GM19455 (cell line): ENCODE results near the gene BCL6B.
A peak's percentile ranks its signal among the peaks of the same experiment; 100 is the strongest.
"Not testable (repeated sequence)": the region's sequence is repeated elsewhere in the genome, so short reads cannot be mapped to it uniquely, and the experiment has no call there.

Experiments
- ATAC-seq: cut with Tn5 transposase; IDR thresholded peaks from one replicate; pipeline ENCODE4 v1.9.1; 2021; ENCODE audit not compliant: unreplicated experiment

The BCL6B gene

DNA sequence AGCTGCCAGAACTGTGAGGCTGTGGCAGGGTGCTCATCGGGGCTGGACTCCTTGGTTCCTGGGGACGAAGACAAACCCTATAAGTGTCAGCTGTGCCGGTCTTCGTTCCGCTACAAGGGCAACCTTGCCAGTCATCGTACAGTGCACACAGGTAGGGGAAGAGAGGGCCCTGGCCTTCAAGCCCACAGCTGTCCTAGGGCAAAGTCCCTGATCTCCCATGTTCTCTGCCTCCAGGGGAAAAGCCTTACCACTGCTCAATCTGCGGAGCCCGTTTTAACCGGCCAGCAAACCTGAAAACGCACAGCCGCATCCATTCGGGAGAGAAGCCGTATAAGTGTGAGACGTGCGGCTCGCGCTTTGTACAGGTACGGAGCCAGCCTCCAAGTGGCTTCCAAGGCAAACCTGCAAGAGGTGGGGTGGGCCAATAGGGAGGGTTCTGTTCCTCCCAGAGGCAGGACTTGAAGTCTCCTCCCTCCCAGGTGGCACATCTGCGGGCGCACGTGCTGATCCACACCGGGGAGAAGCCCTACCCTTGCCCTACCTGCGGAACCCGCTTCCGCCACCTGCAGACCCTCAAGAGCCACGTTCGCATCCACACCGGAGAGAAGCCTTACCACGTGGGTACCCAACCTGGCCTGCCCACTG, 3.7 kb downstream of the BCL6B start:
- ATAC-seq: no peak

DNA sequence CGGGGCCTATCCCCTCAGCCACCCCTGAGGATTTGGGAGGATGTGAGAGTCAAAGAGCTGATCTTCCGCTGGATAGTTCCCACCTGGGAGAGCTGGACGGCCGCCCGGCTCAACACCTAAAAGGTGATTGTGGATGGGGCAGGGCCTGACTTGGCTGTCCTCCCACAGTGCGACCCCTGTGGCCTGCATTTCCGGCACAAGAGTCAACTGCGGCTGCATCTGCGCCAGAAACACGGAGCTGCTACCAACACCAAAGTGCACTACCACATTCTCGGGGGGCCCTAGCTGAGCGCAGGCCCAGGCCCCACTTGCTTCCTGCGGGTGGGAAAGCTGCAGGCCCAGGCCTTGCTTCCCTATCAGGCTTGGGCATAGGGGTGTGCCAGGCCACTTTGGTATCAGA, 4.5 kb downstream of the BCL6B start:
- no peak for ATAC-seq

DNA sequence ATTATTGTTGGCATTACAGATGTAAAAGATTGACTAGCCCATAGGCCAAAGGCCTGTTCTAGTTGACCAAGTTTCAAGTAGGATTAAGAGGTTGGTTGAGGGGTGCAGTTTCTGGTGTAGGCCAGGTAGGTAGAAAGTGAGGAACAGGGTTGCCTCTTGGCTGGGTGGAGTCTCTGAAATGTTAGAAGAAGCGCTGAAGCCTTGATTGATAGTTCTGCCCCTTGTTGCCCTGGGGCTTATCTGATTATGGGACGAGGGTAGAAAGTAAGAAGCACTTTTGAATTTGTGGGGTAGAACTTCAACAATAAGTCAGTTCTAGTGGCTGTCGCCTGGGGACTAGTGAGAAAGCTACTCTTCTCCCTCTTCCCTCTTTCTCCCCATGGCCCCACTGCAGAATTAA, 6.2 kb downstream of the BCL6B start:
- ATAC-seq: no peak

DNA sequence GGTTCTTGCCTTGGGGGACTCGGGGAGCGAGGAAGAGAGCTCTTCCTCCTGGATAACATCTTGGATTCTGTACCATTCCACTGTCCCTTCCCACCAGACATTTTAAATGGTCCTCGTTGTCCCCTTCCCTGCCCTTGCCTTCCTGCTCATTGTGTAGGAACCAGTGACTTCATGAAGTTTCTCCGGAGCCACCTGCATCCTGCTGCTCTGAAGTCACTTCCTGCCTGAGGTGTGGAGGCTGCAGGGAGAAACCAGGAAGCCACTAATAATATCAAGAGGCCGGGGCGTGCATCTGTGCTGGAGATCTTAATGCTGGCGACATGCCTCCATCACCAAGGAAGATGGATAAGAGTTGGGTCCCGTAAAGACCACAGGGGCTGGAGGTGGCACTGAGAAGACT, 6.8 kb downstream of the BCL6B start:
- no peak for ATAC-seq

DNA sequence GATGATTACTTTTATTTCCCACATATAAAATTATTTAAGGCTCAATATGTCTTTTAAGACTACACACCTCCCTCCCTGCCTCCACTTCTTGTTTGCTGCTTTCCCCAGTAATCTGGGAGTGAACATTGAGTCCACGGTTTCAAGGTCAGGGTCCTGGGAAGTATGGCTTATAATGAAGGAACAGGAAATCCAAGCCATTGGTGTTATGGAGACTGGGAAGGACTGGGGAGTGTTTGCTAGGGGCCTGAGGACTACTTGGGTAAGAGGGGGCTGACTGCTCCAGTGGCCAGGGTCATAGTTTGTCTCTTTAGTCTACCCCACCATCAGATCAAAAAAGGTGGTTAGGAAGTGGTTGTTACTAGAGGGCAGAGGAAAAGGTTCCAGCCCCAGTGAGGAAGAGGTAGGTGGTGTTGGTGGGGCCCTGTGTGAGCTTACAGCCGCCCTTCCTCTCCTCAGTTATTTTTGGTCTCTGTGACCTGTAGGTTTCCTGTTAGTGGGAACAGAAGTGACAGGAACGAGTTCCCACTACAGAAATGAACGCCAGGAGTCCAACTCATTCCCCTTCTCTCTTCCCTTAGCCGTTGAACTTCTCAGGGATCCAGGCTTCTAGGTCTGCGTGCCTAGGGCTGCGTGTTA, 12.2 kb downstream of the BCL6B start:
- no peak for ATAC-seq

DNA sequence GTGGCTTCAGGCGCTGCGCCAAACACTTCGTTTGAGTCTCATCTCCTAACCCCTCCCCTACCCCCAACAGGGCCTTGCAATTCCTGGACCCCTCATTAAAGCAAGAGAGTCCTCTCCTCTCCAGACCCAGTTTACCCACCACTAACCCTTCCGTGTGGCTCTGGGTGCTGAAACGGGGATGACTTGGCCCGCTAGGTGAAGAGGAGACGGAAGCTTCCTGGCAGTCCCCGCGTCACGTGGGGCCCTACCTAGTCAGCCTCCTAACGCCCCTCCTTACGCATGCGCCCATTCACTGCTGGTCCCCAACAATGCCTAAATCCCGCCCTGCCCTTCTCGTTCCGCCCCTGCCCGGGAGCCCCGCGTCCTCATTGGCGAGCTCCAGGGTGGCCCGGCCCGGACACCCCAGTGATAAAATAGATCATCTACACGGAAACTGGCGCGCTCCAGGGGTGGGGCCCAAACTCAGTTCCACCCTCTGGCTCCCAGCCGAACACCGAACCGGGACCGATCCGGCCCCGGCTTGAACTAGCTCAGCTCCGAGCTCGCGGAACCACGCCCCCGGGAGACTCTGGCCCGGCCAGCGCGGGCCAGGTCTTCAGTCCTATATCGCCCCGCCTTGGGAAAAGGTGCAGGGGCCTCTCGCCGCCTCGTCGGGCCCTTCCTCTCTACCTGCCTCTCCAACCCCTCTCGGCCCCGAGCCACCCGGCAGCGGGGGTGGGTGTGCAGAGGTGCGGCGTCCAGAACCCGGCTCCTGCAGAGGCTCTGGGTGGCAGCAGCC, 12.9 kb downstream of the BCL6B start, which contains the start of gene SLC16A13:
SLC16A13 (plus strand) TSS at position 425 of the 778 bp plus-strand sequence. CDS start 368 bp downstream, outside the sequence.
- peak; percentile 93 for ATAC-seq

DNA sequence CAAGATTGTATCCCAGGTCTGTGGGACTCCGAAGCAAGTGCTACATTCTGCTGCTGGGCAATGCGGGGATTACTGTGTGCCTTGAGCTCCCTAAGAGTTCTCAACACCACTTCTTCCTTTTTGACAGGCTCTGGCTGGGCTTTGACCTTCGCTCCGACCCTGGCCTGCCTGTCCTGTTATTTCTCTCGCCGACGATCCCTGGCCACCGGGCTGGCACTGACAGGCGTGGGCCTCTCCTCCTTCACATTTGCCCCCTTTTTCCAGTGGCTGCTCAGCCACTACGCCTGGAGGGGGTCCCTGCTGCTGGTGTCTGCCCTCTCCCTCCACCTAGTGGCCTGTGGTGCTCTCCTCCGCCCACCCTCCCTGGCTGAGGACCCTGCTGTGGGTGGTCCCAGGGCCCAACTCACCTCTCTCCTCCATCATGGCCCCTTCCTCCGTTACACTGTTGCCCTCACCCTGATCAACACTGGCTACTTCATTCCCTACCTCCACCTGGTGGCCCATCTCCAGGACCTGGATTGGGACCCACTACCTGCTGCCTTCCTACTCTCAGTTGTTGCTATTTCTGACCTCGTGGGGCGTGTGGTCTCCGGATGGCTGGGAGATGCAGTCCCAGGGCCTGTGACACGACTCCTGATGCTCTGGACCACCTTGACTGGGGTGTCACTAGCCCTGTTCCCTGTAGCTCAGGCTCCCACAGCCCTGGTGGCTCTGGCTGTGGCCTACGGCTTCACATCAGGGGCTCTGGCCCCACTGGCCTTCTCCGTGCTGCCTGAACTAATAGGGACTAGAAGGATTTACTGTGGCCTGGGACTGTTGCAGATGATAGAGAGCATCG, 15.4 kb downstream of the BCL6B start:
- ATAC-seq: no peak

DNA sequence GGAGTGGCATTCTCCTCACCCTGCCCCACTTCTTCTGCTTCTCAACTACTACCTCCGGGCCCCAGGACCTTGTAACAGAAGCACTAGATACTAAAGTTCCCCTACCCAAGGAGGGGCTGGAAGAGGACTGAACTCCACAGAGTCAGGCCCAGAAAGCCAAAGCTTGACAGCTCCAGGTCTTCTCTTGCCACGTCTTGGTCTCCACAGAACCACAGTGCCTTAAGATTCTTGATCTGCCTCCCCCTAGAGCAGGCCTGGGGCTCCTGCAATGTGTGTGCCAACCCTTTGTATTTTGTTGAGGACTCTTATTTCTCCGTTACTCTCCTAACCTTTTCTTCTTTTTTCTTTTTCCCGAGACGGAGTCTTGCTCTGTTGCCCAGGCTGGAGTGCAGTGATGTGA, 17.0 kb downstream of the BCL6B start:
- no peak for ATAC-seq

DNA sequence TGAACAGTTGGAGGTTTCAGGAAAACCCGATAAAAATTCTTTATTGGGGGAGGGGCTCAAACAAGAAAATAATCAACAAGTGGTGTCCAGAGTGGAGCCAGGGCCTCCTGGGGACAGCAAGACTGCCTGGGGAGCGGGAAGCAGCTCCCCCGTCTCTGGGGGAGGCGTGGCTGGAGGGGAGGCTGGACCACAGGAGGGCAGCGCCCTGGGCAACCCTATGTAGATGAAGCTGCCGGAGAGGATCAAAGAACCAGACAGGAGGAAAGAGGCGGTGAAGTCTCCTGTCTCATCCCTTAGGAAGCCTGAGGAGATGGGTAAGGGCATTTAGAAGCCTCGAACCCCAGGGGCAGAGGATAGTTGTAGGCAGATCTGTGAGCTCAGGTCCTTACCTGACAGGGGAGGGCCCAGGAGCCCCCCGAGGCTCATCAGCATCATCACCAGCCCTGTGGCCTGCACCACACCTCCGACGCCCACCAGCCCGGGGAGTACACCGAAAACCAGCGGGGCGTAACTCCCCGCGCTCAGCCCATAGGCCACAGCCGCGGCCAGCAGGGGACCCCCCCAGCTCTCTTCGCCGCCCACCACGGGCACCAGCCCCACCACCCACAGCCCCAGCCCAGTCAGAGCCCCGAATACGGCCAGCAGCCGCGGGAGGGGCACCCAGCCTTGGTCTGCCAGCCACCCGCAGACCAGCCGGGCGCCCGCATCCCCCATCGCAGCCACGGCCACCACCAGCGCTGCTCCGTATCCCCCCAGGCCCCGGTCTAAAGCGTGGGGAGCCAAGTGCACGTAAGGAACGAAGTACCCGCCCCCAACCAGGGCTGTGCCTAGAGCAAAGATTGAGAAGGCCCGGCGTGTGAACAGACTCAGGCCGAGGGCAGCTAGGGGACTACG, 19.0 kb downstream of the BCL6B start:
- ATAC-seq: no peak

DNA sequence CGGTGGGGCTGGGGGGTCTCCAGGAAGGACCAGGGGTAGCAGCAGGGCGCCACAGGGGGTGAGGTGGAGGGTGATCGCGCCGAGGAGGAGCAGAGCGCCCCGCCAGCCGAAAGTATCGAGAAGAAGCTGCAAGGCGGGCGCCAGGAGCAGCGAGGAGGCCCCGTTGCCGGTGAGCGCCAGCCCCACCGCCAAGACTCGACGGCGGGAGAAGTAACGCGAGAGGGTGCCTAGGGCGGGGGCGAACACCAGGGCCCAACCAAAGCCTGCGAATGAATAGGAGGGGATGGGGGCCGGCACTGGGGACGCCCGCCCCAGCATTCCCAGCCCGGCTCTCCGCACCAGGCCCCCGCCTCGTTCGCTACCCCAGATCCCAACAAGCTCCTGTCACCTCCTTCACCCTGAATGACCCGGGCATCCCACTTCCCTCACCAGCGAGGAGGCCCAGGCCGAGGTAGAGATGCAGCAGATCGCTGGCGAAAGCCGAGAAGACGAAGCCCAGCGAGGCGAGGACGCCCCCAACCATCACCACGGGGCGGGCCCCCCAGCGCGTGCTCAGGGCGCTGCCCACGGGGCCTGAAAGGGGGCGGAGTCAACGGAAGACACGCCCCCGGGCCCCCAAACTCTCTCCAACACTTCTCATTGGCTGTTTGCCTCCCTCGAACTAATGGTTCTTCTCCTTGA, 19.8 kb downstream of the BCL6B start:
- no peak for ATAC-seq

DNA sequence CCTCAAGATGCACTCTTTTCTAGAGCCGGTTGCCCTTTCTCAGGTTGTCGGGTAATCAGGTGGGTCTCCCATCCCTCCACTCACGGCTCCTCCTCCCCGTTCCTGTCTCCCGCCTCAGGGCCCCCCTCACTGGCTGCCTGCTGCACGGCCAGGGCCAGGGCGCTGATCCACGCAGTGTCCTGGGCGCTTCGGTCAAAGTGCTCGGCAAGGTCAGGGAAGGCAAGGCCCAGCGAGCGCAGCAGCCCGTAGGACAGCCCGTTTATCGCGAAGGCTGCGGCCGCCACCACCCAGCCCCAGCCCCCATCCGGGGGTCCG, 20.3 kb downstream of the BCL6B start:
- no peak for ATAC-seq

DNA sequence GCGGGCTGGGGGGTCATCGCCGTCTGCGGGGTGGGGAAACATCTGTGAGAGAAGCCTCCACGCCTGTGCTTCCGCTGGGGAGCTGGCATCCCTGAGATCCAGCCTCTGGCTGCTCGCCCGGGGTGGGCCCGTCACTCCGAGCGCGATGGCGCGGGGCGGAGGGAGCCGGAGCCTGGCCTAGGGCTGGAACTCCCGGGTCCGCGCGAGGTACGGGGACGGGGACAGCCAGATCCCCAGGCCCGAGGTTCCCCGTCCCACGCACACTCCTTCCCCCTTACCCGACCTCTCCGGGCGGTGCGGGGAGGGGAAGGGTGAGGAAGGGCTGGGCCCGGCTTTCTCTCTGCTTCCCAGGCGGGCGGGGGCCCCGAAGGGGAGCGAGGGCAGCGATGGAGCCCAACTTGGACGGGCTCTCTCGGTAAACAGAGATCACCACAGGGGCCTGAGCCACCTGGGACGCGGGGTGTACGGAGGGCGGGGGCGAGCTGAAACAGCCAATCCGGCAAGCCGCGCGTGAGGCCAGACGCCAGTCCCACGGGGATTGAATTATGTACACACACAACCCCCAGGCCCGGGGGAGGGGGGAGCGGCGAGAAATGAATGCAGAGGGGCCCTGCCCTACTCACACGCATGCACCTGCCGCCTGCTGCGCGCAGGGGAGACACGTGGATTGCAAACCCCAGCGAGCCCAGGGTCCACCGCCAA, 20.8 kb downstream of the BCL6B start, which contains the start of gene SLC16A11:
SLC16A11 (minus strand) TSS at position 596 of the 702 bp plus-strand sequence; CDS start at position 17, 579 bp downstream.
- ATAC-seq: no peak

DNA sequence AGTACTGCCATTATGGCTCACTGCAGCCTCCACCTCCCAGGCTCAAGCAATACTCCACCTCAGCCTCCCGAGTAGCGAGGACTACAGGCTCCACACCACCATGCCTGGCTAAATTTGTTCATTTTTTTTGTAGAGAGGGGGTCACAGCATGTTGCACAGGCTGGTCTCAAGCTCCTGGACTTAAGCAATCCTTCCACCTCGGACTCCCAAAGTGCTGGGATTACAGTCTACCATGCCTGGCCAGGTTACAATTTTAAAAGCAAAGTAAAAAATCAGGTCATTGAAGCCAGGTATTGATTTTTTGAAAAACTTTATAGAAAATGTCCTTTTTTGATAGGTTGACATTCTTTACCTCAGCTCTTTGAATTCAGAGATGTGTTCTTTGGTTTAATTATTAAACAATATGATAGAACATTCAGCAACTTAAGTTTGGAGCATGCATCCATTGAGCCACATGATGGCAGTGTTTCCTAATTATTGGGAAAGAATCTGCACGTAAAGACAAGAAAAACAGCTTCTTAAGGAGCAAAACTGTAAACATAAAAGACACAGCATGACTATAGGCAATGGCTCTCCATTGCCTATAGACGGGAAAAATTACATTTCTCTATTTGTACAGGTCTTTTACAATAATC, 22.8 kb downstream of the BCL6B start:
- no peak for ATAC-seq

DNA sequence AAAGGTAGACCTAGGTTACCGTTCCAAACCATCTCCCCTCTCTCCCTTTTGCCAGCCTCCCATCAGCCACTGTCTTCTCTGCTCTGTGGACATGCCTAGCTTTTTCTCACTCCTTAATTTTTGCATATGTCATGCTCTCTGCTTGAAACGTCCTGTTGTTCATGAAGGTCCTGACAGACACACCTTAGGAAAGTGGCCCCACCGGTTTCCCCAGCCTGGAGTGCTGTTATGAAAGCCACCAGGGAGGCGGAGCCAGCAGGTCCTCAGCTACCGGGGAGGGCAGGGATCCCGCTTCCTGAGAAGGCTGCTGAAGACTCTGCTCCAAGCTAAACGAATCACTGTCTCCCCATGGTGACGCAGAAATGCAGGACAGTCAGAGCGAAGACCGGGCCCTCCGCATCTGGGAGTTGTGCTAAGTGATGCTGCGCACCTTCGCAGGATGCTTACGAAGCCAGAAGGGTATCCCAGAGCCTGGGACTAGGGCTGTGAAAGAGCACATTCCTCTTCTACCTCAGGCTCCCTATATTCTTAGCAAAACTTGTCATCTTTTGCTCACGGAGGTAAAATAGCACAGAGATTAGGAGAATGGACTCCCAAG, 23.4 kb downstream of the BCL6B start:
- no peak for ATAC-seq

DNA sequence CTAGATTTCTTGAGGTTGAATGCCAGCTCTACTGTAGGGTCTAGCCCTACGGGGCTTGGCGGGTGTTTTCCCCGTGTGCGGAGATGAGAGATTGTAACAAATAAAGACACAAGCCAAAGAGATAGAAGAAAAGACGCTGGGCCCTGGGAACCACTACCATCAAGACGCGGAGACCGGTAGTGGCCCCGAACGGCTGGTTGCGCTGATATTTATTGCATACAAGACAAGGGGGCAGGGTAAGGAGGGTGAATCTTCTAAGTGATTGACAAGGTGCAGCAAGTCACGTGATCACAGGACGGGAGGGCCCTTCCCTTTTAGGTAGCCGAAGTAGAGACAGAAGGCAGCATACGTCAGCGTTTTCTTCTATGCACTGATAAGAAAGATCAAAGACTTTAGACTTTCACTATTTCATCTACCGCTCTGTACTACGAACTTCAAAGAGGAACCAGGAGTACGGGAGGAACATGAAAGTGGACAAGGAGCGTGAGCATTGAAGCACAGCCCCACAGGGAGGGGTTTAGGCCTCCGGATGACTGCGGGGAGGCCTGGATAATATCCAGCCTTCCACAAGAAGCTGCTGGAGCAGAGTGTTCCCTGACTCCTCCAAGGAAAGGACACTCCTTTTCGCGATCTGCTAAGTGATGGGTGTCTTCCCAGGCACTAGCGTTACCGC, 24.0 kb downstream of the BCL6B start:
- not testable (repeated sequence) for ATAC-seq

DNA sequence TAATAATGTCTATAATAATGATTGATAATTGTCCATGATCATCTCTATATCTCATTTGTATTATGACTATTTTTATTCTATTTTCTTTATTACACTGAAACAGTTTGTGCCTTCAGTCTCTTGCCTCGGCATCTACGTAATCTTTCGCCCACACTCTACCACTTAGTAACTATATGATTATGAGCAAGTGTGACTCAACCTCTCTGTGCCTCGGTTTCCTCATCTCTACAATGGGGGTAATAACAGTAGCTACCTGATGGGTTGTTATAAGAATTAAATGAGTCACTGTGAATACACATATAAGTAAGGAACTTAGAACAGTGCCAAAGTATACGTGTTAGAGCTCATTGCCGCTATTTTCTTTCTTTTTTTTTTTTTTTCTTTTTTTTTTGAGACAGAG, 24.7 kb downstream of the BCL6B start:
- no peak for ATAC-seq

DNA sequence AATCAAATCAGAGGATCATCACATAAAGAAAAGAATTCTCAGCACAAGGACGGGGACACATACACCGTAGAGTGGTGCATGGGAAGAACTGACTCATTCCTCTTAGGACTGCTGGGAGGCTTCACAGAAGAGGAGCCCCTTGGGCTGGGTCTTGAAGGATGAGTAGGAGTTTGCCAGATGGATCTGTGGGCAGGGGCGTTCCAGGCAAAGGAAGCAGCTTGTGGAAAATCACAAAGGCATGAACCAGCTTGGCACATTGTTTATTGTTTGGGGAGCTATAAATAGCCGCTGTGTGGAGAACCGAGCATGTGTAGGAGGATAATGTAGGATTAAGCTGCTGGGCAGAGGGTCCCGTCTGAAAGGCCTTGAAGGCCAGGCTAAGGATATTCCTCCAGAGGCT, 26.1 kb downstream of the BCL6B start:
- no peak for ATAC-seq

DNA sequence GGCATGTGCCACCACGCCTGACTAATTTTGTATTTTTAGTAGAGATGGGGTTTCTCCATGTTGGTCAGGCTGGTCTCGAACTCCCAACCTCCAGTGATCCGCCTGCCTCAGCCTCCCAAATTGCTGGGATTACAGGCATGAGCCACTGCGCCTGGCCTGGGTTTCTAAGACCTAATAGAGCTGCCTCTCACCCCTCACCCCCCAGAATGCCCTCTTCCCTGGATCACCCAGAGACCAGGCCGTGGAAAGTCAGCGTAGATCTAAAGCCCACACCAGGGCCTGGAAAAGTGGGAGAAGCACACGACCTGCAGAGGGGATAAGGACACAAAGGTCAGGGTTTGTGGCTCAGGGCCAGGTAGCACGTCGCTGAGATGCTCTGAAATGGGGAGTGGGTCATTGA, 27.7 kb downstream of the BCL6B start:
- ATAC-seq: not testable (repeated sequence)
